HFF-Myc (cell line): ENCODE measurements around the gene TLE3.

Source experiments
- DNase-seq: peaks from one replicate; pipeline ENCODE4 v3.0.0-alpha.2; 2011; ENCODE audit warnings: low read depth; ENCODE audit errors: extremely low read depth
- H3K4me3 ChIP-seq: replicated peaks from 2 replicates; pipeline ENCODE4 v1.5.1; 2011; ENCODE audit warnings: low read depth, mild to moderate bottlenecking, control low read depth, low read length
- CTCF ChIP-seq: IDR thresholded peaks from 2 replicates; pipeline ENCODE4 v1.5.1; 2012; ENCODE audit warnings: mild to moderate bottlenecking, low read depth, low read length, control low read depth; ENCODE audit errors: missing control alignments

Gene TLE3

GRCh38 chr15:70031713-70032112, 66.0 kb downstream of the TLE3 start:
- no peak for DNase-seq
- TF ChIP-seq CTCF: no peak
- no peak overlapping the region for H3K4me3 ChIP-seq

GRCh38 chr15:70031261-70031660, 66.5 kb downstream of the TLE3 start:
- DNase-seq: no peak
- H3K4me3 ChIP-seq: no peak overlapping the region
- TF ChIP-seq CTCF: no peak

GRCh38 chr15:70030851-70031250, 66.9 kb downstream of the TLE3 start:
- no peak for DNase-seq
- H3K4me3 ChIP-seq: no peak overlapping the region
- no peak for TF ChIP-seq CTCF

- TF ChIP-seq CTCF: no peak
- no peak overlapping the region for H3K4me3 ChIP-seq
- no peak for DNase-seq
These were observed 68.4 kb downstream of the TLE3 start for GRCh38 chr15:70029297-70029701.

GRCh38 chr15:70027518-70027917, 70.2 kb downstream of the TLE3 start:
- no peak for TF ChIP-seq CTCF
- no peak for DNase-seq
- H3K4me3 ChIP-seq: no peak overlapping the region

- TF ChIP-seq CTCF: no peak
- H3K4me3 ChIP-seq: no peak overlapping the region
- DNase-seq: no peak
These were observed 70.7 kb downstream of the TLE3 start for GRCh38 chr15:70026991-70027390.
